ENCODE data around the gene MRPL34.

Gene MRPL34

DNA sequence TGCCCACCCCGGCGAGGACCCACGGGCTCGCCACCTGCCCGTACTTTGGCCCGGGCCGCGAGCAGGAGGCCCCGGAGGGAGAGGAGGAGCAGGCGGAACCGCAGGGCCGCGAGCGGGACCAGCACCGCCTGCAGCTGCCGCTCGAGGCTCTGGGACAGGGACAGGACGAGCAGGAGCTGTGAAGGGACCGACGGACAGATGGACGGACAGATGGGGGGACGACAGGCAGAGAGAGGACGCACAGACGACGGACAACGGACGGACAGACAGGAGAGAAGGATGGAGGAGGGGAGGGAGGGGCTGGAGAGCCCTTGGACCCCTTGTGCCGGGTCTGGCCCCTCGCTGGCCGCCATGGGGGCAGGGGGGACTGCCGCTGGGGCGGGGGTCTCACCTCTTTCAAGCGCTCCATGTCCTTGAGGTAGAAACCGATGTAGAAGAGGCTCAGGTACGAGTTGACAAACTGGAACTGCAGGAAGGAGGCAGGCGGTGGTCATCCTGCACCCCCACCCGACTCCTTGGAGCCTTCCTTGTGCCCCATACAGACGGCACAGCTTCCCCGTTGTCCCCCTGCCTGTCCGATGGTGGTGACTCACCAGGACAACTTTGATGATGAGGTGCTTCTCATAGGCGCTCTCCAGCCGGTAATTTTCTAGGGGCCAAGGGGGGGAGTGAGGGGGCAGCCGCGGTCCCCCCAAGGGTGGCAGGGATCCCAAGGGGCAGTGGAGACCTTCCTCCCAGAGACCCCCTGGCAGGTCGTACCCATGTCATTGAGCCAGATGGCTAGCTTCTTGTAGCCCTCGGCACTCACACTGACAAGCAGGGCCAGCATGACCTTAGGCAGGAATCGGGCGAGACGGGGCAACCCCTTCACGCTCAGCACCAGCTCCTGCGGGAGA is 23.9 kb downstream of the MRPL34 start:
- no peak for DNase-seq

GRCh38 chr19:17330262-17331044 is 24.8 kb downstream of the MRPL34 start:
- DNase-seq: no peak

GRCh38 chr19:17331045-17331558 is 25.4 kb downstream of the MRPL34 start:
- no peak for DNase-seq

DNA sequence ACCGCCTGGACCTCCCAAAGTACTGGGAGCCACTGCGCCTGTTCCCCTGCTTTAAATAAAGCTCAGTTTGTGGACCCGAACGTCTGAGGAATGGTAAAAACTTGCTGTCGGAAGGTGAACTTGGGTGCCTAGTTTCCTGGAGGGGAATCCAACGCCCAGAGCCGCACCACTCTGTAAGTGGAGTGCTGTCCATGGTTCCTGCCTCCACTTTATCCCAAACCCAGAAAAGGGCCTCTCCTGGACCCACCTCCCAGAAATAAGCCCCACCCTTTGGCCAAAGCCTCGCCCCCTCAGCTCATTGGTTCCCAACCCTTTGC is 26.6 kb downstream of the MRPL34 start:
- DNase-seq: no peak

- DNase-seq: no peak
These were observed 27.3 kb downstream of the MRPL34 start for GRCh38 chr19:17332677-17333581.

- DNase-seq: peak in 1 of 2 experiments; percentile 17
These were observed 28.1 kb downstream of the MRPL34 start for GRCh38 chr19:17333611-17334413.

- peak; percentile 83 to 84 for DNase-seq
These were observed 29.0 kb downstream of the MRPL34 start, which contains the start of gene ANO8 for GRCh38 chr19:17334414-17335409. Gene ANO8 (minus strand): TSS chr19:17334855. CDS start chr19:17334670, 185 bp downstream.

DNA sequence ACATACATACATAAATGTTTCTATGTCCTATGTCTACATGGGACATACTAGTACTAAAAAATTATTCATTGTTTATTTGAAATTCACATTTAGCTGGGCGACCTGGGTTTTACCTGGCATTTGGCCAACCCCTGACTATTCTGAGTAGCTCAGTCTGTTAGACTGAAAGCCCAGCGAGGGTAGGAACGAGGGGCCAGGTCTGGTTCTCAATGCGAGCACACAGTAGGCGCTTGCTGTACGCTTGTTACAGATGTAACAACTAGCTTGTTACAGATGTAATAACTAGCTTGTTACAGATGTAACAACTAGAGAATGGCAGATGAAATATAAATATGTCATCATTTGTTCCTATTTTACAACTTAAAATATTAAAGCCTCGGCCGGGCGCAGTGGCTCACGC is 29.9 kb downstream of the MRPL34 start:
- DNase-seq: no peak

- peak; percentile 79 to 91 for DNase-seq
These were observed 31.4 kb downstream of the MRPL34 start, which contains the start of gene GTPBP3 for GRCh38 chr19:17336872-17337674. Gene GTPBP3 (plus strand): TSS chr19:17337553. CDS start chr19:17337612, 59 bp downstream.

GRCh38 chr19:17337675-17338432 is 32.2 kb downstream of the MRPL34 start:
- DNase-seq: no peak

DNA sequence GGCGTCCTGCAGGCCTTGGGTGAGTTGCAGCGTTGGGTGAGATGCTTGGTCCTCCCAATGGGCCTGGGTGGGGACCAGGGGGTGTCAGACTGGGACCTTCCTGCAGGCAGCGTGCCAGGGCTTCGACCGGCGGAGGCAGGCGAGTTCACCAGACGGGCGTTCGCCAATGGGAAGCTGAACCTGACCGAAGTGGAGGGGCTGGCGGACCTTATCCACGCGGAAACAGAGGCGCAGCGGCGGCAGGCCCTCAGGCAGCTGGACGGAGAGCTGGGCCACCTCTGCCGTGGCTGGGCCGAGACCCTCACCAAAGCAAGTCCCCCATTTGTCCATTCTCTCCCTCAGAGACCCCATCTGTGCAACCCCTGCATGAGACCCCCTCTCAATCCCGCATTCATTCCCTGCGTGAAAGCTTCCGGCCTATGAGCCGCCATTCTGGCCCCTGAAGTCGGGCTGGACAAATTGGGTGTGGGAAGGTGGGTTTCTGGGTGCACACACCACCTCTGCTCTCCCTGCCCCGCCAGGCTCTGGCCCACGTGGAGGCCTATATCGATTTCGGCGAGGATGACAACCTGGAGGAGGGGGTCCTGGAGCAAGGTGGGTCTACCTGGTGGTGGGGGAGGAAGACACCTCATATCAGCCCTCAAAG is 32.9 kb downstream of the MRPL34 start:
- no peak for DNase-seq

DNA sequence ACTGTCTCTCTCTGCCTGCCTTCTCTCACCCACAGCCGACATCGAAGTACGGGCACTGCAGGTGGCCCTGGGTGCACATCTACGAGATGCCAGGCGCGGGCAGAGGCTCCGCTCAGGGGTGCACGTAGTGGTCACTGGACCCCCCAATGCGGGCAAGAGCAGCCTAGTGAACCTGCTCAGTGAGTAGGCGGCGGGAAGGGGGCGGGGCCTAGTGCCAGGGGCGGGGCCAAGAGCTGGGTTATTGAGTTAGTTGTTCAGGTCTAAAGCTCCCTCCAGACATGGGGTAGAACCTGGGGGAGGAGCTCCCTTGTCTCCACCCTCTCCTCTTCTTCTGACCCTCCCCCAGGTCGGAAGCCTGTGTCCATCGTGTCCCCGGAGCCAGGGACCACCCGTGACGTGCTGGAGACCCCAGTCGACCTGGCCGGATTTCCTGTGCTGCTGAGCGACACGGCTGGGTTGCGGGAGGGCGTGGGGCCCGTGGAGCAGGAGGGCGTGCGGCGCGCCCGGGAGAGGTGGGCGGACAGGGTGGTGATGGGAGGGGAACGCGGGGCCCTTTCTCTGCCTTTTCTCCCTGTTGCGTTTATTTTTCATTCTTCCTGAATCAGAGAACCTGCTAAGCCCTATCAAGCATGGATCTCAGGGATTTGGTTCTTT is 33.5 kb downstream of the MRPL34 start:
- DNase-seq: no peak

GRCh38 chr19:17340302-17340870 is 34.7 kb downstream of the MRPL34 start:
- no peak for DNase-seq

- DNase-seq: no peak
These were observed 35.2 kb downstream of the MRPL34 start for GRCh38 chr19:17340871-17341357.

DNA sequence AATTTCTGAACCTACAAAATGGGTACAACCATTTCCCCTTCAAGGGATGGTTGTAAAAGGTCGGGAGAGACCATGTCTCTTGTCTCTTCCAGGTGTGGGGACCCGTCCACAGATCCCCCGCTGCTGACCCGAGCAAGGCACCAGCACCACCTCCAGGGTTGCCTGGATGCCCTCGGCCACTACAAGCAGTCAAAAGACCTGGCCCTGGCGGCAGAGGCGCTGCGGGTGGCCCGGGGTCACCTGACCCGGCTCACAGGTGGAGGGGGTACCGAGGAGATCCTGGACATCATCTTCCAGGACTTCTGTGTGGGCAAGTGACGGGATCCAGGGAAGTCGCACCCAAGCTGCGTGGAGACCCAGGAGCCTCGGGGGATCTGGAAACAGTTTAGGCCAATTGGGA is 35.7 kb downstream of the MRPL34 start:
- DNase-seq: no peak

DNA sequence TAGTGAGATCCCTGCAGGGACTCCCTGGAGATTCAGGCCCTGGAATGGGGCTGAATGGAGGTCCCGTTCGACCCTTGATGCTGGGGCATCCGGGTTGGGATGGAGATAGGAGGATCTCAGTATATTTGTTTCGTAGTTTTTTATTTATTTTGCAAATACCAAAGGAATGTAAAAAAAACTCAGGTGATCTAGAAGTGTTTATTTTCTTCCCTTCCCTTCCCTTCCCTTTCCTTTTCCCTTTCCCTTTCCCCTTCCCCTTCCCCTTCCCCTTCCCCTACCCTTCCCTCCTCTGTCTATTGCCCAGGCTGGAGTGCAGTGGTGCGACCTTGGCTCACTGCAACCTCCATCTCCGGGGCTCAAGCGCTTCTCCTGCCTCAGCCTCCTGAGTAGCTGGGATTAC is 36.2 kb downstream of the MRPL34 start:
- no peak for DNase-seq

DNA sequence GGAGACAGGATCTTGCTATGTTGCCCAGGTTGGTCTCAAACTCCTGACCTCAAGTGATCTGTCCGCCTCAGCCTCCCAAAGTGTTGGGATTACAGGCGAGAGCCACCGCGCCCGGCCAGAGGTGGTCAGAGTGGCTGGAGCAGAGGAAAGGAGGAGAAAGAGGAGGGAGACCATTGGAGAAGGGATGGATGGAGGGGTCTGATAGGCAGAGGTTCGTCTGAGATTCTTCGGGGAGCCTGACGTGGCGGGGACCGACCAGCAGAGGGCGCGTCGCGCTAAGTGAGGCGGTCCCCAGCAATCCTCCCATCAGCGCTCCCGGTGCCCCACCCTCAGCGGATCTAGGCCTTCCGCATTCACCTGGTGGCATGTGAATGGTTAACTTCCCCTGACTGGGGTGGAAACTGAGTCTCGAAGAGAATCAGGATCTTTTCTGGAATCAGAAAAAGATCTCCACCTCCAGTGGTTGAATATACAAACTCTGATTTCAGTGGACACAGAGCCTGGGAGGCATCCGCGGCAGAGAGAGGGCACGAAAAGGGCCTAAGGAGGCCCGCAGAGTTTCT is 40.5 kb downstream of the MRPL34 start:
- peak; percentile 6 to 24 for DNase-seq
